GM23248 (cell line): ENCODE results near the gene PTPN1. TPM values are rescaled to one million over a fixed set of nuclear protein-coding genes. Genes with fewer than 3 reads are reported as not detected.

Source experiments
- DNase-seq: peaks from one replicate; pipeline ENCODE4 v3.0.0-alpha.2; 2015
- H2AFZ ChIP-seq: fragments of 200-600 bp; sonication (generic); 2 replicates; pipeline ENCODE4 v1.6.1; 2016; ENCODE audit warnings: antibody characterized with exemption
- H3F3A ChIP-seq: fragments of 200-600 bp; sonication (generic); 2 replicates; pipeline ENCODE4 v1.6.1; 2016; ENCODE audit warnings: mild to moderate bottlenecking, antibody characterized with exemption, mixed run types; ENCODE audit not compliant: insufficient read depth
- H3K27ac ChIP-seq: fragments of 200-600 bp; sonication (generic); 2 replicates; pipeline ENCODE4 v1.5.1; 2016; ENCODE audit warnings: mild to moderate bottlenecking
- H3K27me3 ChIP-seq: fragments of 200-600 bp; sonication (generic); replicated peaks from 2 replicates; pipeline ENCODE4 v1.6.1; 2016; ENCODE audit warnings: mild to moderate bottlenecking; ENCODE audit not compliant: insufficient read depth
- H3K36me3 ChIP-seq: fragments of 200-600 bp; sonication (generic); 2 replicates; pipeline ENCODE4 v1.6.1; 2016; ENCODE audit warnings: low read depth, mild to moderate bottlenecking
- H3K4me1 ChIP-seq: fragments of 200-600 bp; sonication (generic); 2 replicates; pipeline ENCODE4 v1.6.1; 2016; ENCODE audit warnings: mild to moderate bottlenecking; ENCODE audit not compliant: insufficient read depth
- H3K4me2 ChIP-seq: fragments of 200-600 bp; sonication (generic); one replicate; pipeline ENCODE4 v1.6.1; 2016; ENCODE audit warnings: mild to moderate bottlenecking; ENCODE audit not compliant: unreplicated experiment
- H3K4me3 ChIP-seq: fragments of 200-600 bp; sonication (generic); 2 replicates; pipeline ENCODE4 v1.5.1; 2016; ENCODE audit warnings: mild to moderate bottlenecking
- H3K79me2 ChIP-seq: fragments of 200-600 bp; sonication (generic); 2 replicates; pipeline ENCODE4 v1.6.1; 2016; ENCODE audit warnings: mild to moderate bottlenecking; ENCODE audit not compliant: insufficient read depth
- H3K9ac ChIP-seq: fragments of 200-600 bp; sonication (generic); 2 replicates; pipeline ENCODE4 v1.6.1; 2016; ENCODE audit warnings: mild to moderate bottlenecking
- H3K9me2 ChIP-seq: fragments of 200-600 bp; sonication (generic); 2 replicates; pipeline ENCODE4 v1.6.1; 2016; ENCODE audit warnings: mixed run types, mild to moderate bottlenecking, moderate library complexity; ENCODE audit not compliant: insufficient read depth
- H3K9me3 ChIP-seq: fragments of 200-600 bp; sonication (generic); one replicate; pipeline ENCODE4 v1.6.1; 2017; ENCODE audit warnings: low read depth
- H4K20me1 ChIP-seq: fragments of 200-600 bp; sonication (generic); 2 replicates; pipeline ENCODE4 v1.6.0; 2016; ENCODE audit not compliant: insufficient read depth
- EZH2 ChIP-seq: fragments of 200-600 bp; sonication (generic); IDR thresholded peaks from 2 replicates; pipeline ENCODE4 v1.6.1; 2018; ENCODE audit warnings: antibody characterized with exemption, mild to moderate bottlenecking; ENCODE audit not compliant: insufficient read depth, poor library complexity, severe bottlenecking
- EZH2phosphoT487 ChIP-seq: fragments of 200-600 bp; sonication (generic); IDR thresholded peaks from 2 replicates; pipeline ENCODE4 v1.6.1; 2018; ENCODE audit warnings: antibody characterized with exemption, moderate library complexity, mild to moderate bottlenecking, low read depth; ENCODE audit not compliant: insufficient read depth
- WGBS, 2 experiments: methylation state at CpG; one replicate each; pipeline ENCODE4 v1.1.6; 2015 to 2017; ENCODE audit warnings: low lambda C conversion rate in 2 of 2, low coverage in 1 of 2; ENCODE audit errors: missing lambda C conversion rate in 2 of 2; 5-methylcytosine and 5-hydroxymethylcytosine counted together
- in situ Hi-C: fragments of 300-500 bp; cut with MboI; formaldehyde crosslinking; loops from 2 replicates; pipeline ENCODE4 v1.15.0; 2020
- polyA plus RNA-seq: library from polyadenylated mRNA; unstranded; fragments of >200 nt; fragmentation: Nextera tagmentation; extraction: Ambion mirVana; gene quantifications from 2 replicates; pipeline ENCODE4 v1.2.1, GENCODE V29; 2016
- total RNA-seq: library from RNA; depleted of rRNA; stranded (reverse); fragments of >200 nt; shearing (Covaris generic); gene quantifications from 2 replicates; pipeline ENCODE4 v1.2.3, GENCODE V29; 2014

Gene PTPN1
- total and polyA plus RNA-seq, 2 experiments from 2014 or later, result 18.9 to 22.8 TPM

- in situ Hi-C loops, result no loop called here
- H3K36me3 ChIP-seq, result no peaks in the 10 kb centered on the region
- DNase-seq, result no peak
- H3K4me3 ChIP-seq, result peak overlapping the region; percentile 91
- peak overlapping the region; percentile 77 for H3K27ac ChIP-seq
- no peaks in the 10 kb centered on the region for H4K20me1 ChIP-seq
- H3K9ac ChIP-seq, result peak overlapping the region; percentile 38
- H3K79me2 ChIP-seq, result peaks cover 88% of the 10 kb centered on the region
- H3K4me1 ChIP-seq, result peaks cover 69% of the 10 kb centered on the region
- H3K4me2 ChIP-seq, result peak overlapping the region; percentile 98
- TF ChIP-seq EZH2phosphoT487, result no peak
- WGBS, 2 experiments, result 98% methylated on average over 2 of the region's 2 CpGs
- no peak overlapping the region for H2AFZ ChIP-seq
- H3F3A ChIP-seq, result peaks cover 33% of the 10 kb centered on the region
- H3K27me3 ChIP-seq, result no peaks in the 10 kb centered on the region
- no peaks in the 10 kb centered on the region for H3K9me3 ChIP-seq
- no peaks in the 10 kb centered on the region for H3K9me2 ChIP-seq
Measured at GRCh38 chr20:50514035-50514337, 3.8 kb downstream of the PTPN1 start.

- no peaks in the 10 kb centered on the region for H3K36me3 ChIP-seq
- peaks cover 96% of the 10 kb centered on the region for H3K79me2 ChIP-seq
- no peaks in the 10 kb centered on the region for H3K9me3 ChIP-seq
- peaks cover 72% of the 10 kb centered on the region for H3K4me1 ChIP-seq
- no peak for DNase-seq
- in situ Hi-C loops, result no loop called here
- no peak overlapping the region for H3K9ac ChIP-seq
- TF ChIP-seq EZH2, result no peak
- TF ChIP-seq EZH2phosphoT487, result no peak
- no peaks in the 10 kb centered on the region for H4K20me1 ChIP-seq
- H2AFZ ChIP-seq, result no peak overlapping the region
- H3K4me2 ChIP-seq, result peak overlapping the region; percentile 2
- H3F3A ChIP-seq, result peaks cover 29% of the 10 kb centered on the region
- no peaks in the 10 kb centered on the region for H3K27me3 ChIP-seq
- H3K27ac ChIP-seq, result peak overlapping the region; percentile 77
- WGBS, 2 experiments, result 56 to 59% methylated on average over 3 of the region's 3 CpGs
- H3K9me2 ChIP-seq, result no peaks in the 10 kb centered on the region
- H3K4me3 ChIP-seq, result no peak overlapping the region
Measured at GRCh38 chr20:50514750-50515149, 4.6 kb downstream of the PTPN1 start.

GRCh38 chr20:50515471-50516106 is 5.4 kb downstream of the PTPN1 start:
- Histone ChIP-seq H3K4me1 (peaks cover 80% of the 10 kb centered on the region), H3K4me3 (no peak overlapping the region), H3K27ac (peak overlapping the region; percentile 77), H3K36me3 (no peaks in the 10 kb centered on the region), H3K27me3 (no peaks in the 10 kb centered on the region), H2AFZ (no peak overlapping the region), H4K20me1 (no peaks in the 10 kb centered on the region), H3F3A (peaks cover 30% of the 10 kb centered on the region), H3K4me2 (no peak overlapping the region), H3K79me2 (peaks cover 100% of the 10 kb centered on the region), H3K9me2 (no peaks in the 10 kb centered on the region), H3K9me3 (no peaks in the 10 kb centered on the region), H3K9ac (no peak overlapping the region)
- 56 to 75% methylated on average over 1 of the region's 1 CpG for WGBS, 2 experiments
- TF ChIP-seq EZH2phosphoT487, result no peak
- TF ChIP-seq EZH2, result no peak
- in situ Hi-C loops, result no loop called here
- DNase-seq, result peak; percentile 37

GRCh38 chr20:50516180-50516934 is 6.2 kb downstream of the PTPN1 start:
- Histone ChIP-seq H2AFZ (no peak overlapping the region), H3K9me2 (no peaks in the 10 kb centered on the region), H4K20me1 (no peaks in the 10 kb centered on the region), H3K9ac (no peak overlapping the region), H3K79me2 (peaks cover 100% of the 10 kb centered on the region), H3K4me1 (peaks cover 88% of the 10 kb centered on the region), H3K4me3 (no peak overlapping the region), H3K27ac (peak overlapping the region; percentile 12; the same call in 1 of the 2 replicates), H3K9me3 (no peaks in the 10 kb centered on the region), H3K27me3 (no peaks in the 10 kb centered on the region), H3F3A (peaks cover 38% of the 10 kb centered on the region), H3K4me2 (no peak overlapping the region), H3K36me3 (no peaks in the 10 kb centered on the region)
- in situ Hi-C loops, result no loop called here
- DNase-seq, result no peak
- WGBS, 2 experiments, result 68 to 71% methylated on average over 5 of the region's 5 CpGs
- TF ChIP-seq EZH2phosphoT487 (no peak), EZH2 (no peak)
